GM23338 (cell line): Measurements from ENCODE around the gene CD70.

Experiments
- CREB1 ChIP-seq: fragments of 250-450 bp; sonication (Bioruptor Pico); IDR thresholded peaks from 2 replicates; pipeline ENCODE4 v1.5.0; 2020; ENCODE audit warnings: low read depth, mild to moderate bottlenecking, moderate library complexity
- EZH2phosphoT487 ChIP-seq: fragments of 200-600 bp; sonication (generic); IDR thresholded peaks from one replicate; pipeline ENCODE4 v1.8.1; 2018; ENCODE audit warnings: antibody characterized with exemption; ENCODE audit not compliant: unreplicated experiment
- JUNB ChIP-seq: IDR thresholded peaks from one replicate; pipeline ENCODE4 v1.6.1; 2016; ENCODE audit warnings: antibody characterized with exemption; ENCODE audit not compliant: unreplicated experiment
- TF ChIP-seq, protein P1 (sequence below), 2 experiments: fragments of 200-600 bp in 1 of 2; sonication (generic) in 1 of 2; conservative IDR thresholded peaks; 2 replicates each; pipeline versions ENCODE4 v1.5.1 to v1.6.1; 2016 to 2017; ENCODE audit warnings: antibody characterized with exemption in 2 of 2, low read depth in 2 of 2, mild to moderate bottlenecking in 2 of 2, moderate library complexity in 1 of 2
- TF ChIP-seq, protein P2 (sequence below): IDR thresholded peaks from one replicate; pipeline ENCODE4 v1.6.1; 2018; ENCODE audit warnings: antibody characterized with exemption; ENCODE audit not compliant: unreplicated experiment

DNA sequence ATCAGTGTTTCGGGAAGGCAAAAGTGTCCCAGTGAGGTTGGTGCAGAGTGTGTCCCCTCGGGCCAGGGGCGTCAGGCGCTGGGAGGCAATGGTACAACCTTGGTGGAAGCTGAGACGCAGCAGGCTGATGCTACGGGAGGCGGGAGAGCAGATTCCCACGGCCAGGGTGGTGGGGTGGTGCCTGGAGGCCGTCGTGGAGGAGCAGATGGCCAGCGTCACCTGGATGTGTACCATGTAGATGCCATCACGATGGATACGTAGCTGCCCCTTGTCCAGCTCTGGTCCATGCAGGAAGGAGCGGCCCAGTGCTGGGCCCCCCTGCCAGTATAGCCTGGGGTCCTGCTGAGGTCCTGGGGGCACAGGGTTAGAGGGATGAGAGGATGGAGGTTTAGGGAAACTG lies 4.9 kb downstream of the CD70 start:
- TF ChIP-seq, protein P1, sequence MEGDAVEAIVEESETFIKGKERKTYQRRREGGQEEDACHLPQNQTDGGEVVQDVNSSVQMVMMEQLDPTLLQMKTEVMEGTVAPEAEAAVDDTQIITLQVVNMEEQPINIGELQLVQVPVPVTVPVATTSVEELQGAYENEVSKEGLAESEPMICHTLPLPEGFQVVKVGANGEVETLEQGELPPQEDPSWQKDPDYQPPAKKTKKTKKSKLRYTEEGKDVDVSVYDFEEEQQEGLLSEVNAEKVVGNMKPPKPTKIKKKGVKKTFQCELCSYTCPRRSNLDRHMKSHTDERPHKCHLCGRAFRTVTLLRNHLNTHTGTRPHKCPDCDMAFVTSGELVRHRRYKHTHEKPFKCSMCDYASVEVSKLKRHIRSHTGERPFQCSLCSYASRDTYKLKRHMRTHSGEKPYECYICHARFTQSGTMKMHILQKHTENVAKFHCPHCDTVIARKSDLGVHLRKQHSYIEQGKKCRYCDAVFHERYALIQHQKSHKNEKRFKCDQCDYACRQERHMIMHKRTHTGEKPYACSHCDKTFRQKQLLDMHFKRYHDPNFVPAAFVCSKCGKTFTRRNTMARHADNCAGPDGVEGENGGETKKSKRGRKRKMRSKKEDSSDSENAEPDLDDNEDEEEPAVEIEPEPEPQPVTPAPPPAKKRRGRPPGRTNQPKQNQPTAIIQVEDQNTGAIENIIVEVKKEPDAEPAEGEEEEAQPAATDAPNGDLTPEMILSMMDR (conservative IDR thresholded peaks at IDR 0.05; ENCODE audit: low read depth in 2 of 2), result no peak
- TF ChIP-seq, protein P2, sequence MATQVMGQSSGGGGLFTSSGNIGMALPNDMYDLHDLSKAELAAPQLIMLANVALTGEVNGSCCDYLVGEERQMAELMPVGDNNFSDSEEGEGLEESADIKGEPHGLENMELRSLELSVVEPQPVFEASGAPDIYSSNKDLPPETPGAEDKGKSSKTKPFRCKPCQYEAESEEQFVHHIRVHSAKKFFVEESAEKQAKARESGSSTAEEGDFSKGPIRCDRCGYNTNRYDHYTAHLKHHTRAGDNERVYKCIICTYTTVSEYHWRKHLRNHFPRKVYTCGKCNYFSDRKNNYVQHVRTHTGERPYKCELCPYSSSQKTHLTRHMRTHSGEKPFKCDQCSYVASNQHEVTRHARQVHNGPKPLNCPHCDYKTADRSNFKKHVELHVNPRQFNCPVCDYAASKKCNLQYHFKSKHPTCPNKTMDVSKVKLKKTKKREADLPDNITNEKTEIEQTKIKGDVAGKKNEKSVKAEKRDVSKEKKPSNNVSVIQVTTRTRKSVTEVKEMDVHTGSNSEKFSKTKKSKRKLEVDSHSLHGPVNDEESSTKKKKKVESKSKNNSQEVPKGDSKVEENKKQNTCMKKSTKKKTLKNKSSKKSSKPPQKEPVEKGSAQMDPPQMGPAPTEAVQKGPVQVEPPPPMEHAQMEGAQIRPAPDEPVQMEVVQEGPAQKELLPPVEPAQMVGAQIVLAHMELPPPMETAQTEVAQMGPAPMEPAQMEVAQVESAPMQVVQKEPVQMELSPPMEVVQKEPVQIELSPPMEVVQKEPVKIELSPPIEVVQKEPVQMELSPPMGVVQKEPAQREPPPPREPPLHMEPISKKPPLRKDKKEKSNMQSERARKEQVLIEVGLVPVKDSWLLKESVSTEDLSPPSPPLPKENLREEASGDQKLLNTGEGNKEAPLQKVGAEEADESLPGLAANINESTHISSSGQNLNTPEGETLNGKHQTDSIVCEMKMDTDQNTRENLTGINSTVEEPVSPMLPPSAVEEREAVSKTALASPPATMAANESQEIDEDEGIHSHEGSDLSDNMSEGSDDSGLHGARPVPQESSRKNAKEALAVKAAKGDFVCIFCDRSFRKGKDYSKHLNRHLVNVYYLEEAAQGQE, result no peak
- no peak for TF ChIP-seq EZH2phosphoT487
- TF ChIP-seq CREB1 (CRISPR knock-in tag), result no peak
- TF ChIP-seq JUNB, result no peak
